NCI-H2107 treated with DMSO at 0.1 percent for 48 hours (cell line): ENCODE measurements around the gene LRRC63.
"Not testable (repeated sequence)": the region's sequence is repeated elsewhere in the genome, so short reads cannot be mapped to it uniquely, and the experiment has no call there.

Source experiments
- DNase-seq: peaks from one replicate; lab custom pipeline; 2025; ENCODE audit not compliant: unreplicated experiment; lab: John Stamatoyannopoulos, UW

The LRRC63 gene

DNA sequence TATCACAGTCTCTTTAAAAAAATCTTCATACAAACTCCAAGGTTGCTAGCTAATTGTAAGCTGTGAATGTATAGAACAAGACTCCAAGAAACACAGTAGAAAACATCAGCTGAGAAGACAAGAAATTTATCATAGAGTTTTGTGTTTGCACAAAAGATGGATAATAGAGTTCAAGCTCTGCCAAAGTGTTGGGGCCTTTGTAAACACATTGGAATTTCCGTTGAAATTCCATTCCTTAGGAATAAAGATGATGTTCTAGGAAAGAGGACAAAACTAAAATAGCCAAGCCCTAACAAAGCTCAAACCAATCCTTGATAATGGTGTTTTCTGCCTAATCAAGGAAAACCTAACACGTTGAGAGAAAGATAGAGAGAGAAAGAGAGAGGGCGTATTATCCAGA is 20.6 kb downstream of the LRRC63 start:
- DNase-seq: no peak

- DNase-seq: no peak
Measured at GRCh38 chr13:46235286-46235685, 23.6 kb downstream of the LRRC63 start.

- DNase-seq: no peak
Measured at GRCh38 chr13:46265292-46265691, 53.6 kb downstream of the LRRC63 start.

DNA sequence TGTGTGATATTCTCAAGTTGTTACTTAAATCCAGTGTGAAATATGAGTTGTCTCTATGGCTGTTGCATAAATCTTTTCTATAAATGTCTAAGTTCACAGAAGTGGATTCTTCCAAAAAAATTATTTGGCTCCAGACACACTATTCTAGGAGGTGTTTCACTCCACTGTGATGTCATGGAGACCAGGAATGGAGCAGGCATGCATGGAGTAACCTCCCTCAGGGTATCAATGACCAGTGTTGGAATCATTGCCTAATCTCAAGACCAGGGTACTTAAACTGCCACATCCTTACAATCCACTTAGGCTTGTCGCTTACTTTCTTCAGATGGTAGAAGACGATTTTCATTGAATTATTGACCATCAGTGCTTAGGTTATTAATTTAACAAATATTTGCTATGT is 55.4 kb downstream of the LRRC63 start:
- no peak for DNase-seq

DNA sequence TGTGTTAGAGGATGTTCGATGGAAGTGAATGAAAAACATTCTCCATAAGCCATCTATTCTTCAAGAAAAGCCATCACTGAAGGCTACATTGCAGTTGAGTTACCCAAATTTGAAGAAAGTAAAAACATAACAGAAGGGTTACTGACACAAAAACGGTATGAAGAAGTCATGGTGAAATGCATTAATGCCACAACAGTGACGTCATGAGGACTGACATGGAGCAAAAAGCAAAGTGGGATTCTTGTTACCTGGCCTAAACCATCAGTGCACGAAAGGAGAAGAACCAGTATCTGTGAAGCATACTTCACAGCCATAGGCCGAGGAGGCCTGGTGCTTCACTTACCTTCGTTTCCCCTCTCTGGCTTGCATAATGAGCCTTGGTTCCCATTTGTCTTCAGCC is 58.7 kb downstream of the LRRC63 start:
- DNase-seq: no peak

DNA sequence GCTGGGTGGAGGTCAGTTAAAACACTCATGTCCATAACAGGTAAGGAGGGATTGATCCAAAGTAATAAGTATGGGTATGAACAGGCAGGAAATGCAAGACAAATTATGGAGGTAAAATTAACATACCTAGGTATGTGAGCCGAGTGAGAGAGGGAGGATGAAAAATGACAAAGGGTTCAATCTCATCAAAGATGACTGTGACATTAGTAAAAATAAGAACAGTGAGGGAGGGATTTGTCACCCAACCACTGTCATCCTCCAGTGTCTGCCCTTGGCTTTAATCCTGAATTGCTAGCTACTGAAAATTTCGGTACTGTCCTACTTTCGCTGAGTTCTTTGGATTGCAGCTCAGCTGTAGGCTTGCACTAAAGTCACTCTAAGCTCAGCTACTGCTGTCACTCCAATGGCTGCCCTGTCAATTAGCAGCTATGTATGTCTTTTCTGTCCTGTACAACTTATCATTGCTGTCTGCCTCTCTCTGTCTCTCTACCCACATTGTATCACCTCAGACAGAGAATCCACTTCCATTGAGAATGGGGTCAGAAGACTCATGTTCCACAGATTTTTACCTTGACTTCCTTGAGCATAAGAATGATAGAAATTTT is 62.5 kb downstream of the LRRC63 start:
- no peak for DNase-seq

- no peak for DNase-seq
Measured at GRCh38 chr13:46278474-46278873, 66.7 kb downstream of the LRRC63 start.

DNA sequence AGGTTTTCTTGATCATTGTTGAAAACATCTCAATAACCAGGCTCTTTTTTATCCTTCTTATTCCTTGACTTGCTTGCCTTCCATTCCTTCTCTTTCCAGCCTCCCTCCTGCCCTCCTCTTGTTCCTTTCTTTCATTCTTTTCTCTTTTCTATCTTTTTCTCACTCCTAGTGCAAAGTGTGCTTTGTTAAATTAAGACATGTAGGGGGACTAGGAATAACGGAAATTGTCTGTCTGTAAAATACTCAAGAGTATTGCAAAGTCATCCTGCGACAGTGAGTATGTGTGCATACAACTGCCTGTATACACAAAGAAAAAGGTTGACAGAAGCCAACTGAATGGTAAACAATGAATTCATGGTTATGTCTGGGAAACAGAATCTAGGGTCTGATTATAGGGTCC is 70.1 kb downstream of the LRRC63 start:
- DNase-seq: no peak

GRCh38 chr13:46283912-46284824 is 72.4 kb downstream of the LRRC63 start:
- not testable (repeated sequence) for DNase-seq

DNA sequence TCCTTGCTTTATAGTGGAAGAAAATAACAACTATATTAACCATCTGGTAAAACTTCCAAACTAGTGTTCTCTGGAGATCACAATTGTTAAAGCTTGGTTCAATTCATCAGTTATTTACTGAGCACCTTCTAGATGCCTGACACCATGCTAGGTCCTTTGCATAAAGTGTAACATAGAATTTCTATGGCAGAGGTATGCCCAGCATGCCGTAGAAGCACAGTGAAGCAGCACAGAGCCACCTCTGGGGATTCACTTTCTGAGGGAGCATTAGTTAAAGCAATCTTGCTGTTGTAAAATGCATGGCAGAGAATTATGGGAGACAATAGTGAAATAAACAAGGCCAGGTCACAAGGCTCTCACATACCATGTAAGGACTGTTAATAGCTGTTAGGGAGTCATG is 75.2 kb downstream of the LRRC63 start:
- DNase-seq: no peak

DNA sequence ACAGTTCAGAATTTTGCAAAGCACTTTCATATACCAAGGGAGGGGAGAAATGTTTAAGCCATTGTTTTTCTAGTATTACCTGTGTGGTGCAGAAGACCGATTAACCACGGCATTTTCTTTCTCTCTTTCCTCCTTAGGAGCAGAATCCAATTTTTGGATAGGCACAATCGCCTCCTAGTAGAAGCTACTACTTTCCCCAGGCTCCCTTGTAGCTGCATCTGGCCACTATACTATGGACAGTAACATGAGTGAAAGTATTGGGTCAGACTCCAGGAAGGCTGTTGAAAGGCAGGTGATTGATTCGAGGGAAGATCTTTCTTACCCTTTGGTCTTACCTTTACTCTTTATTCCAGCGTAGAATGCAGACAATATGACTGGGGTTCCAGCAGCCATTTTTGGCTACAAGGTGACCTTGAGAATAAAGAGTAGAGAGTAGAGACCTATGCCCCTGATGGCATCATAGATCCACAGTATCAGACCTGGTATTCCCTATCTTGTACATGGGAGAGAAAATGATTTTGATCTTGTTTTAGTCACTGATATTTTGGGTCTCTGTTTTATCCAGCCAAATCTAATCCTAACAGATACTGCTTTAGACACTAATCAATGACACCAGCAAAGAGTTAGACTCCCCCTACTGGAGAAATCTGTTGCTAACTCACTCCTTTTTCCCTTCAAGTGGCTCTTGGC is 77.0 kb downstream of the LRRC63 start:
- DNase-seq: peak; percentile 27

DNA sequence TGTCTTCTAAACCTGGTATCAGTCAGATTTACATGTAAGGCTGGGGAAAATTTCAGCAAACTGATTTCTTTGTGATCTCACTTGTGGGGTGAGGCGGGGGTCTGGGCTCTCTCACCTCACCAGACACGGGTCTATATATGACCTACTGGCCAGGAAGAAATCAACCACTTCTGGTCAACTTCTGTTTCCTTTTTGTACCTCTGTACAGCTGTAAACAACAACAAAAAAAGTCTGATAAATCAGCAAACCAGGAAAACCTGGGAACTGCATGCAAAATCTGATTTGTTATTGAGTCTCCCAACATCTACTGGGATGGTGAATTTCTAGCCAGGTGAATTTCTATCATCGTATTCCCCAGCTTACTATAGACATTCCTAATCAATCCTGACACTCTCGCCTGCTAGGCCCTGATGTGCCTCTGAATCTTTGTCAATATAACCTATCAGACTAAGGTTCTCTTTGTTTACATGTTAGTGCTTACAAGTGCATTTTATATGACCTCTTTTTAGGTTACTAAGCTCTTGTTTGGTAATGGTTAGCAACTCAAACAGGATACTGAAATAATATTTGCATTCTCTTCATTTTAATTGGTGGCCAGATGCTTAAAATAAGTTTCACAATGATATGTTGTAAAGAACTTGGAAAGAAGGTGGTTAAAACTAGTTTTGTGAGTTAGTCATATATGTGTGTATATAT is 77.7 kb downstream of the LRRC63 start:
- no peak for DNase-seq

DNA sequence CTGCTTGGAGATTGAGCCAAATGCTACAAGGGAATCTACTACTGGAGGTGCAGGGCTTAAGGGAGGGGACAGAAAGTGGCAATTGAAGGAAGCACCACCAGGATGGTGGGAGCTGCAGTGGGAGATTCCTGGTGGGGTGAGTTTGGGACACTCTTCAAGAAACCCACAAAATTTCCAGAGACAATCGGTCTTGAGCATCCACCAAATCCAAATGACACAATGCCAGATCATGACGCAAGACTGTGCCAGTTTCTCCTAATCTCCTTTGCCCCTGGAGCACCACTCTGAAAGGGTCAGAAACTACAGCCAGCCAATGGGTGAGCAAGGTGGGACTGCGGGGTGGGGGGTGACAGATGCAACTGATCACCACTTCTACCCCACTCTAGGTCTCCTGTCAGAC is 78.7 kb downstream of the LRRC63 start:
- DNase-seq: no peak

DNA sequence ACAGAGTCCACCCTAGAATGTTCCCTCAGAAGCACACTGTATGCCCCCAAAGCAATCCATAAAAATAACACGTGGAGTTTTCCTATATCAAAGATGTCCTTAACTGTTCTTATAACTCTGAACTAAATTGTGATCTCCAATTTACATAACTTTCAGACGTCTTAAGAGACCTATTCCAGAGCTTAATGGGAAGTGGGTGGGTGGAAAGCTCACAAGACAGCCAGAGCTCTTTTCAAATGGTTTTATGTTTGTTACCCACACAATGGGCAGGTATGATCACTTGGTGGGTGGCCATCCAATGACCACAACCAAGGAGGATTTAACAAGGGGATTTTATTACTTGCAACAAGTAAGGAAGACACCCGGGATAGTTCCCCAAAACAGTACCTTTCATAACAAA is 81.7 kb downstream of the LRRC63 start:
- DNase-seq: no peak

DNA sequence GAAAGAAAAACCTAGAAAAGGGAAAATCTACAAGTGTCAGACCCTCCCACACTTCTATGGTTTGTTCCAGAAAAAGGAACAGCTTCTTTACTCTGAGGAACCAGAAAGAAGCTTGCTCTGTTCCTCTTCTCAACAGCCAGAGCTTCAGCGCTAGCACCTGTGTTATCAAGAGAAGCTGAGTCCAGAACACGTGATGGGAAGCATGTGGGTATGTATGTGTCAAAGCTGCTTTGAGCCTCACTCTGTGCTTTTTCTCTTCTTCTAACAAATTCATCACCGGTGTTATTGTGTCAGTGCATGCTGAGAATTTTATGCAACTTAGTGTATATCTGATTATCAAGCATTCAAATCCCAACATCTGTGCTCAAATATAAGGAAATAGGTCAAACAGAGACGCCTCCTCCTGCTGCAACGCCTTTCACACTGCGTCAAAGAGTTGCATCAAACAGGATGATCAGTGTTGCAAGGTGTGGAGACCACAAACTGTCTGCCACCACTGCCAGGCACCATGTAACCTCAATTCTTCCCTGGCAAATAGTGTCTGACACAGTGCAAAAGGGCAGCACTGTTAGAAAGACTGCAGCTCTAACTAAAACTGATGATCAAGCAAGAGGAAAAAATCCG is 83.9 kb downstream of the LRRC63 start:
- DNase-seq: no peak

DNA sequence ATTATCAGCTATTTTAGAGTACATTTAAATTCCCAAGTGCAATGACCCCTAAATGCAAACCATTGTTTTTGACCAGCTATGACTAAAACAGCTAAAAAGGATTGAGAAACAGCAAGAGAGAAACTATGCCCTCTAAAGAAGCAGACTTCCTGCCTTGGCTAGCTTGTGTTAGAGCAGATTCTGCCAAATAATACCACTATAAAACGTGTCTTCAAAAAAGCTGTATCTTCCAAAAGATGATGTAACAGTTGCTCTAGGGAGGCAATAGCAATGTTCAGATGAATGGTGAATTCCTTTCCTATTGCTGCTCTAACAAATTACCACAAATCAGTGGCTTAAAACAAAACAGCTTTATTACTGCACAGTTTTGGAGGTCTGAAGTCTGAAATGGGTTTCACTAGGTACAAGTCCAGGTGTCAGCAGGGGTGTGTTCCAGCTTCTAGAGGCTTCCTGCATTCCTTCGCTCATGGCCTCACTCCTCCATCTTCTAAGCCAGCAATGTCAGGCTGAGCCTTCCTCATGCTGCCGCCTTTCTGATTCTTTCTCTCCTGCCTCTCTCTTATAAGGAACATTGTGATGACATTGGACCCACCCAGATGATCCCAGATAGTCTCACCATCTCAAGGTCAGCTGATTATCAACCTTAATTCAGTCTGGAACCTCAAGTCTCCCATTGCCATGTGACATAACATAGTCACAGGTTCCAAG is 84.5 kb downstream of the LRRC63 start:
- DNase-seq: no peak

- DNase-seq: no peak
Measured at GRCh38 chr13:46296921-46297320, 85.2 kb downstream of the LRRC63 start.

DNA sequence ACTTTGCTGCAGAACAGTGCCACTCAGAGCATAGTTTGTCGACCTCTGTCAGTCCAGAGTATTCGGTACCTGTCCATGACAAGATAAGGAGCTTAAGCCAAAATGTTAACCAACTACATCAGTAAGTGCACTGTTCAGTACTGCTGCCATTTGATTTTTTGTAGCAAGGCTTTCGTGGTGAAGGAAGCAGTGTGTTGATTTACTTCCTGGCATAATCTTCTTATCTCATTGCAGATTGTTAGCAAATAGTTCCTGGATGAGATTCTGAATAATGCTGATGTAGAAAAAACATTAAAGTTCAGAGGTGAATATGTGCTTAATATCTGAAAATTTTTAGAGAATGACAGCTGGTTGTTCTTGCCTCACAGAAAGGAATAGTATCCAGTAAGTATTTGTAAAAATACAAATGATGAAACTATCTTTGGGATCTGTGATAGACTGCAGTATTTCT is 85.7 kb downstream of the LRRC63 start:
- no peak for DNase-seq

- DNase-seq: no peak
Measured at GRCh38 chr13:46303742-46304385, 92.1 kb downstream of the LRRC63 start.

DNA sequence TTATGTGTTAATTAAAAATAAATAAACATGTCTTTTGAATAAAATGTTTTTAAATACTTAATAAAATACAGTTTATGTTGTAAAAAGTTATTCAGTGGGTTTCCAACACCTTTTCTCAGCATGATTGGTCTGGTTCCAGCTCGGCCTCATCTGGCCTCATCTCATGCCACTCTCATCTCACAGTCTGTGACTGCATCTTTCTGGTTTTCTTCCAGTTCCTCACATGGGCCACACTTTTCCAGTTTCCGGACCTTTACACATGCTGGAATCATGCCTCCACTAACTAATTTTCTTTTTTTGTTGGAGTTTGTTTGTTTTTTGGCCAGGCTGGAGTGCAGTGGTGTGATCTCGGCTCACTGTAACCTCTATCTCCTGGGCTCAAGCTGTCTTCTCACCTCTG is 92.8 kb downstream of the LRRC63 start:
- no peak for DNase-seq
